Ovary (tissue), 3 donors: Measurements from ENCODE around the gene AMFR.

Experiments
- EP300 ChIP-seq: sonication (generic); formaldehyde crosslinking; IDR thresholded peaks from one replicate; pipeline ENCODE4 v1.6.1; 2017; ENCODE audit warnings: antibody characterized with exemption
- POLR2A ChIP-seq: fragments of 450-650 bp; IDR thresholded peaks from one replicate; pipeline ENCODE4 v1.6.1; 2017; ENCODE audit warnings: antibody characterized with exemption, mild to moderate bottlenecking, moderate library complexity
- TF ChIP-seq, protein P1 (sequence below), 3 donors: fragments of 450-650 bp in 2 of 3; fragments of 200-600 bp in 1 of 3; IDR thresholded peaks; one replicate each; pipeline versions ENCODE4 v1.5.1 to v1.8.0; 2016 to 2022; ENCODE audit warnings: antibody characterized with exemption in 3 of 3, mild to moderate bottlenecking in 1 of 3
- donor health status: DM: no; HTN: no; CAD: no.

DNA sequence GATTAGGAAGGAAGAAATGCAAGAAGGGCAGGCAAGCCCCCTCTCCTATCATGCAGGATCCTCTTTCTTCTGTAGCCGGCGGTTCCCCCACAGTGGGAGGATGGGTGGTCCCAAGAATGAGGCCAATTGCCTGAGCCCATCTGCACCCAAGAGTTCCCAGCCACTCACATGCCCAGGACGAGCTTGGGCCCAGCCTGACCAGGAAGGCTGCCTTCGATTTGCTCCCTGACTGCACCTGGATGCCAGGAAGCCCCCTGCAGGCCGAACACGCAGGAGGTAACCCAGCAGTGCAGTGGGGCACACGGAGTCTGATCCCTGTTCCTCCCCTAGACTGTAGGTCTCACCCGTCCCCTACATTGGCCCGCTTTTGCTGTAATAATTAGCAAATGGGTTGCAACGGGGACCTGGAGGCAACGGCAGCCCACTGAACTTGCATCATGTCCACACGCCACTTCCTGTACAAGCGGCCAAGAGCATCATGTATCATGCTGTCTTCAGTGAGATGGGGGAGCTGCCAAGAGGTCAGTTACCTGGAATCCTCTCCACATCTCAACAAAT lies 67.5 kb downstream of the AMFR start:
- TF ChIP-seq, protein P1, sequence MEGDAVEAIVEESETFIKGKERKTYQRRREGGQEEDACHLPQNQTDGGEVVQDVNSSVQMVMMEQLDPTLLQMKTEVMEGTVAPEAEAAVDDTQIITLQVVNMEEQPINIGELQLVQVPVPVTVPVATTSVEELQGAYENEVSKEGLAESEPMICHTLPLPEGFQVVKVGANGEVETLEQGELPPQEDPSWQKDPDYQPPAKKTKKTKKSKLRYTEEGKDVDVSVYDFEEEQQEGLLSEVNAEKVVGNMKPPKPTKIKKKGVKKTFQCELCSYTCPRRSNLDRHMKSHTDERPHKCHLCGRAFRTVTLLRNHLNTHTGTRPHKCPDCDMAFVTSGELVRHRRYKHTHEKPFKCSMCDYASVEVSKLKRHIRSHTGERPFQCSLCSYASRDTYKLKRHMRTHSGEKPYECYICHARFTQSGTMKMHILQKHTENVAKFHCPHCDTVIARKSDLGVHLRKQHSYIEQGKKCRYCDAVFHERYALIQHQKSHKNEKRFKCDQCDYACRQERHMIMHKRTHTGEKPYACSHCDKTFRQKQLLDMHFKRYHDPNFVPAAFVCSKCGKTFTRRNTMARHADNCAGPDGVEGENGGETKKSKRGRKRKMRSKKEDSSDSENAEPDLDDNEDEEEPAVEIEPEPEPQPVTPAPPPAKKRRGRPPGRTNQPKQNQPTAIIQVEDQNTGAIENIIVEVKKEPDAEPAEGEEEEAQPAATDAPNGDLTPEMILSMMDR (IDR thresholded peaks at IDR 0.05) = no peak
- no peak for TF ChIP-seq POLR2A
- no peak for TF ChIP-seq EP300
